ENCODE measurements around the gene ACCS. TPM values are rescaled to one million over a fixed set of nuclear protein-coding genes. Genes with fewer than 3 reads are reported as not detected.

ACCS gene
- total and polyA plus RNA-seq, 9 of the 15 experiments (the other 6 are each of a cell fraction or from before 2014, with no cell fraction given), result 4.2 to 25.9 (median 16.3) TPM

- no peak for TF ChIP-seq CHD1 (IDR thresholded peaks at IDR 0.05; ENCODE audit: low read length)
- TF ChIP-seq MLX (CRISPR knock-in tag; conservative IDR thresholded peaks at IDR 0.05), result no peak
- no peak for TF ChIP-seq RBBP5 (IDR thresholded peaks at IDR 0.05; ENCODE audit: borderline replicate concordance, insufficient read depth, low read length, poor library complexity, severe bottlenecking)
Observed at GRCh38 chr11:44083906-44084305, 17.8 kb downstream of the ACCS start (continued).

DNA sequence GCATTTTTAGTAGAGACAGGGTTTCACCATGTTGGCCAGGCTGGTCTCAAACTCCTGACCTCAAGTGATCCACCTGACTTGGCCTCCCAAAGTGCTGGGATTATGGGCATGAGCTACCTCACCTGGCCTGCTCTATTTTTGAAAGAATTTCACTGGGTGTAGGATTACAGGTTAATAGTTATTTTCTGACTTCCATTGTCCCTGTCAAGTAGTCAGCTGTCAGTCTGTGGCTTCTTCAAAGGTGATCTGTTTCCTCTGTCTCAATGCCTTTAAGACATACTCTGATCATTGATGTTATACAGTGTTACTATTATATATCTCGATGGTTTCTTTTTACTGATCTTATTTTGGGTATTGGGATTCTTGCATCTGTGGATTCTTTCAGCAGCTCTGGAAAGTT is 19.3 kb downstream of the ACCS start:
- no peaks in the 10 kb centered on the region; the same call in 2 of the 3 replicates for H3K36me3 ChIP-seq (ENCODE audit: control insufficient read depth, insufficient read depth, low read length)
- no peak overlapping the region for H3K4me2 ChIP-seq (ENCODE audit: insufficient read depth, low read length)
- POLR2A ChIA-PET, result interaction anchor here (0.9 to 2.2 kb wide), 3 partner anchors 10 to 248 kb away, joined by 3 to 11 read pairs (median 3); partner anchors contain the start of gene EXT2
- H3K79me2 ChIP-seq (ENCODE audit: control insufficient read depth, insufficient read depth, low read length), result no peaks in the 10 kb centered on the region
- CTCF ChIA-PET (ENCODE audit: low intra/inter-chr PET ratio), result no interaction called here
- TF ChIP-seq CBX3 (IDR thresholded peaks at IDR 0.05; ENCODE audit: borderline replicate concordance in 1 of 2, low read length in 2 of 2), result peak in 1 of 2 experiments; percentile 88; a peak in 2 of 3 replicates
- TF ChIP-seq TRIM24 (IDR thresholded peaks at IDR 0.05), result peak in 1 of 2 experiments; percentile 28; a peak in 1 of 4 replicates
- no peak for TF ChIP-seq MTF1 (CRISPR knock-in tag; IDR thresholded peaks at IDR 0.05; ENCODE audit: borderline replicate concordance)
- TF ChIP-seq TRIM28 (IDR thresholded peaks at IDR 0.05), result peak; percentile 83; the same call in 1 of the 2 replicates
- 0 out of 2 replicates have a peak, but pooled peaks have one; percentile 27 for TF ChIP-seq XRCC3 (IDR thresholded peaks at IDR 0.05)
- TF ChIP-seq CBX5 (IDR thresholded peaks at IDR 0.05; ENCODE audit: borderline replicate concordance, low read depth), result peak; percentile 79
- TF ChIP-seq KLF1 (tag; IDR thresholded peaks at IDR 0.05), result no peak
- TF ChIP-seq, protein P1, sequence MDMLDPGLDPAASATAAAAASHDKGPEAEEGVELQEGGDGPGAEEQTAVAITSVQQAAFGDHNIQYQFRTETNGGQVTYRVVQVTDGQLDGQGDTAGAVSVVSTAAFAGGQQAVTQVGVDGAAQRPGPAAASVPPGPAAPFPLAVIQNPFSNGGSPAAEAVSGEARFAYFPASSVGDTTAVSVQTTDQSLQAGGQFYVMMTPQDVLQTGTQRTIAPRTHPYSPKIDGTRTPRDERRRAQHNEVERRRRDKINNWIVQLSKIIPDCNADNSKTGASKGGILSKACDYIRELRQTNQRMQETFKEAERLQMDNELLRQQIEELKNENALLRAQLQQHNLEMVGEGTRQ (CRISPR knock-in tag; IDR thresholded peaks at IDR 0.05), result no peak
- TF ChIP-seq PRPF4 (IDR thresholded peaks at IDR 0.05; ENCODE audit: insufficient read depth, low read depth, low read length, poor library complexity, severe bottlenecking), result no peak
- no peak for TF ChIP-seq ZBTB12 (CRISPR knock-in tag; IDR thresholded peaks at IDR 0.05)
- no peak for TF ChIP-seq NR2C2 (CRISPR knock-in tag; IDR thresholded peaks at IDR 0.05)
- TF ChIP-seq NR2C2 (tag; IDR thresholded peaks at IDR 0.05), result no peak
- BruUV-seq (replicated peaks), result no TSS peak
- in situ Hi-C loops (cut with MboI), result no loop called here
- 14% methylated on average over 1 of the region's 1 CpG for WGBS (ENCODE audit: insufficient coverage, low coverage, missing lambda C conversion rate)
- no peak overlapping the region for H3K4me3 ChIP-seq
- H3K9me1 ChIP-seq (ENCODE audit: control insufficient read depth, insufficient read depth, low read length), result no peaks in the 10 kb centered on the region
- intact Hi-C loops (cut with micrococcal nuclease), result no loop called here
- H3K4me1 ChIP-seq (replicated peaks in 1 of 2; ENCODE audit: control insufficient read depth in 2 of 2, insufficient read depth in 2 of 2, low read length in 2 of 2), result no peaks in the 10 kb centered on the region
- H3K9ac ChIP-seq (ENCODE audit: insufficient read depth in 1 of 2, low read depth in 2 of 2, low read length in 2 of 2), result no peak overlapping the region
- no peaks in the 10 kb centered on the region for H3K27me3 ChIP-seq (ENCODE audit: control insufficient read depth in 2 of 2, insufficient read depth in 2 of 2, low read length in 2 of 2)
- no peak for FAIRE-seq
- no peak for ATAC-seq
- no peaks in the 10 kb centered on the region for H4K20me1 ChIP-seq (replicated peaks; ENCODE audit: control insufficient read depth, insufficient read depth, low read length)
- no peak overlapping the region for H2AFZ ChIP-seq (ENCODE audit: low read depth, low read length)
- no peak for DNase-seq (ENCODE audit: extremely low read depth in 1 of 4, low spot score in 3 of 4)
- no peaks in the 10 kb centered on the region; the same call in 1 of the 2 replicates for H3K9me3 ChIP-seq (replicated peaks; ENCODE audit: control insufficient read depth, insufficient read depth, low read depth, low read length)
- H3K27ac ChIP-seq (ENCODE audit: extremely low read depth, low read depth, low read length), result no peak overlapping the region
